Parathyroid adenoma (tissue), 2 donors: ENCODE data around the gene ARHGAP23.
A peak's percentile ranks its signal among the peaks of the same experiment; 100 is the strongest.

ENCODE experiments used
- H2AFZ ChIP-seq: fragments of 300-600 bp; sonication (generic); one replicate; pipeline ENCODE4 v1.7.0; 2017; ENCODE audit warnings: antibody characterized with exemption, mild to moderate bottlenecking
- H3K27ac ChIP-seq: fragments of 300-600 bp; sonication (generic); one replicate; pipeline ENCODE4 v1.7.0; 2017
- H3K27me3 ChIP-seq: fragments of 300-600 bp; sonication (generic); one replicate; pipeline ENCODE4 v1.7.0; 2017; ENCODE audit warnings: low read length; ENCODE audit not compliant: control insufficient read depth, insufficient read depth
- H3K36me3 ChIP-seq: fragments of 300-600 bp; sonication (generic); one replicate; pipeline ENCODE4 v1.7.0; 2017; ENCODE audit warnings: low read length; ENCODE audit not compliant: control insufficient read depth, insufficient read depth
- H3K4me1 ChIP-seq: fragments of 300-600 bp; sonication (generic); one replicate; pipeline ENCODE4 v1.7.0; 2017; ENCODE audit warnings: control low read depth
- H3K4me2 ChIP-seq: fragments of 300-600 bp; sonication (generic); one replicate; pipeline ENCODE4 v1.7.0; 2017; ENCODE audit warnings: low read length
- H3K4me3 ChIP-seq: fragments of 300-600 bp; sonication (generic); one replicate; pipeline ENCODE4 v1.7.0; 2017; ENCODE audit warnings: low read depth, low read length
- H3K79me2 ChIP-seq: fragments of 300-600 bp; sonication (generic); one replicate; pipeline ENCODE4 v1.7.0; 2017; ENCODE audit warnings: control low read depth
- H3K9ac ChIP-seq: fragments of 300-600 bp; sonication (generic); one replicate; pipeline ENCODE4 v1.7.0; 2017; ENCODE audit warnings: mild to moderate bottlenecking
- H3K9me3 ChIP-seq: fragments of 300-600 bp; sonication (generic); one replicate; pipeline ENCODE4 v1.7.0; 2017; ENCODE audit warnings: low read length; ENCODE audit not compliant: control insufficient read depth
- TF ChIP-seq, protein P1 (sequence below): fragments of 300-600 bp; sonication (generic); IDR thresholded peaks from one replicate; pipeline ENCODE4 v1.7.0; 2017; ENCODE audit warnings: antibody characterized with exemption, mild to moderate bottlenecking
- donor health status: primary hyperparathyroidism.

The ARHGAP23 gene

DNA sequence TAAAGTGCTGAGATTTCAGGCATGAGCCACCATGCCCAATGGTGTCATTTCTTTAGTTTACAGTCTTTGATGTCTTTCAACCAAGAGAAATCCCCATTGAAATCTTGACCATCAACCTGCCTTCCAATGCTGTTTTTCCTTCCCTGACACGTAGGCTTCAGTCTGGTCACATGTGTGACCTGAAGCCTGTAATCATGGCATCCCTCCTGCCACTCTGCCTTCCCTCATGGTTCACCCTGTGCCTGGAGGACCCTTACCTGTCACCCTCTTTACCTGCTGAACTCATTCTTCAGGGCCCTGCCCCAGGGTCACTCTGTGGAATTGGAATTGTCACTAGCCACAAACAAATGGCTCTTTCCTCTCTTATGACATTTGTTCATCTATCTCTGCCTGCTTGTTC, 18.1 kb upstream of the ARHGAP23 start:
- Histone ChIP-seq H3K79me2 (no peaks in the 10 kb centered on the region), H3K4me3 (no peak overlapping the region), H2AFZ (no peak overlapping the region), H3K4me2 (no peak overlapping the region), H3K27ac (no peak overlapping the region), H3K4me1 (peaks cover 5% of the 10 kb centered on the region), H3K9me3 (no peaks in the 10 kb centered on the region), H3K36me3 (no peaks in the 10 kb centered on the region), H3K9ac (no peak overlapping the region), H3K27me3 (no peaks in the 10 kb centered on the region)
- TF ChIP-seq, protein P1, sequence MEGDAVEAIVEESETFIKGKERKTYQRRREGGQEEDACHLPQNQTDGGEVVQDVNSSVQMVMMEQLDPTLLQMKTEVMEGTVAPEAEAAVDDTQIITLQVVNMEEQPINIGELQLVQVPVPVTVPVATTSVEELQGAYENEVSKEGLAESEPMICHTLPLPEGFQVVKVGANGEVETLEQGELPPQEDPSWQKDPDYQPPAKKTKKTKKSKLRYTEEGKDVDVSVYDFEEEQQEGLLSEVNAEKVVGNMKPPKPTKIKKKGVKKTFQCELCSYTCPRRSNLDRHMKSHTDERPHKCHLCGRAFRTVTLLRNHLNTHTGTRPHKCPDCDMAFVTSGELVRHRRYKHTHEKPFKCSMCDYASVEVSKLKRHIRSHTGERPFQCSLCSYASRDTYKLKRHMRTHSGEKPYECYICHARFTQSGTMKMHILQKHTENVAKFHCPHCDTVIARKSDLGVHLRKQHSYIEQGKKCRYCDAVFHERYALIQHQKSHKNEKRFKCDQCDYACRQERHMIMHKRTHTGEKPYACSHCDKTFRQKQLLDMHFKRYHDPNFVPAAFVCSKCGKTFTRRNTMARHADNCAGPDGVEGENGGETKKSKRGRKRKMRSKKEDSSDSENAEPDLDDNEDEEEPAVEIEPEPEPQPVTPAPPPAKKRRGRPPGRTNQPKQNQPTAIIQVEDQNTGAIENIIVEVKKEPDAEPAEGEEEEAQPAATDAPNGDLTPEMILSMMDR = no peak

DNA sequence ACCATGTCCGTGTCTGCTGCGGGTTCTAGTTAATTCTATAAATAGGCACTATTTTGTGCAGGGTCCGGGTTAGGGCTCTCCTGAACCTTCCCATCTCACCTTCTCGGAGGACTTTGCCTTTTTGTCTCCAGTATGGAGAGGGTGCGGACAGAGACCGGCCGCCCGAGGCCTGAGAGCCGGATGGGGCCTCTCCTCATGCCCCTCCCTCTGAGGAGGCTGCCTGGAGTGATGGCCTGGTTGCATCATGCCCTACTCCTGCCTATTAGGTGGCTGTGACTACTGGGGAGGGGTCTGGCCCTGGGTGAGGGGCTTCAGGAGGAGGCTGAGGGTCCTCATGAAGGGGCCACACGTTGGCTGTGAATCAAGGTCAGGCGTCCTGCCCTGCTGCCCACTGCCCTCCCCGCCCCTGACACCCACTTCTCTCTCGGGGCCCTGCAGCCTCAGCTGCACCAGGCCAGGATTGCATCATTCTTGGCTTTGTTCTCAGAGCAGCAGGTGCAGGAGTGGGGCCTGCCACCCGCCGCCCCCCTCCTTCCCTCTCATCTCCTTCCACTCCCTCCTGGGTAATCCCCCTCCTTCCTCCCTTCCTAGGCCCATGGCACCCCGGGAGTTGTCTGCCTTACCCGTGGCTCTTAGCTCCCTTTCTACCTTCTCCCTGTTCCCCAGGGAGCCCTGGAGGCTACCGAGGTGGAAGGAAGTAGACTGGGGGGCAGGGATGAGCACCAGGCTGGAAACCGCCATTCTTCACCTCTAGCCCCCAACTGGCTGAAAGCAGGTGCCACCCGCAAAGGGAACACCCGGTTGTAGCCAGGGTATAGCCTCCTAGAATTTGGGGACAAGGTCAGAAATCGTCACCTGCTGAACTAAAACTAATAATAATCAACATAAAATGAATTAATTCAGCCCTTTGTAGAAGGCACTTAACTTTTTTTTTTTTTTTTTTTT, 12.7 kb upstream of the ARHGAP23 start:
- Histone ChIP-seq H3K4me1 (peaks cover 39% of the 10 kb centered on the region), H3K79me2 (peaks cover 2% of the 10 kb centered on the region), H3K36me3 (no peaks in the 10 kb centered on the region), H3K27me3 (peaks cover 4% of the 10 kb centered on the region), H3K4me2 (no peak overlapping the region), H3K9ac (peak overlapping the region; percentile 20), H3K4me3 (no peak overlapping the region), H3K27ac (peak overlapping the region; percentile 96), H3K9me3 (no peaks in the 10 kb centered on the region), H2AFZ (peak overlapping the region; percentile 98)
- TF ChIP-seq, protein P1 = no peak

DNA sequence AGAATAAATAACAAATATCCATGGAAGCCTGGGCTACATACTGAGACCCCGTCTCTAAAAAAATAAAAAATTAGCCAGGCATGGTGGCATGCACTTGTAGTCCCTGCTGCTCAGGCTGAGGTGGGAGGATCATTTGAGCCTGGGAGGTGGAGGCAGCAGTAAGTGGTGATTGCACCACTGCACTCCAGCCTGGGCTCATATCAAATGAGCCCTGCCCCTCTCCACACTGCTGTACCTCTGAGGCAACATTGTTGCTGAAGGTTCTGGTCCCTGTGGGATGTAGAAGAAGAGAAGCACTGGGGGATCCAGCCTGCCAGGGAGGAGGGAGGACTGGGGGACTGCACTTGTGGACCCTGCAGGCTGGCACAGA, 11.4 kb upstream of the ARHGAP23 start:
- TF ChIP-seq, protein P1 = no peak
- H2AFZ ChIP-seq = peak overlapping the region; percentile 86
- H3K27me3 ChIP-seq = peaks cover 4% of the 10 kb centered on the region
- peak overlapping the region; percentile 96 for H3K27ac ChIP-seq
- H3K9me3 ChIP-seq = no peaks in the 10 kb centered on the region
- H3K4me1 ChIP-seq = peaks cover 39% of the 10 kb centered on the region
- H3K79me2 ChIP-seq = peaks cover 2% of the 10 kb centered on the region
- no peak overlapping the region for H3K9ac ChIP-seq
- no peaks in the 10 kb centered on the region for H3K36me3 ChIP-seq
- no peak overlapping the region for H3K4me2 ChIP-seq
- H3K4me3 ChIP-seq = no peak overlapping the region

DNA sequence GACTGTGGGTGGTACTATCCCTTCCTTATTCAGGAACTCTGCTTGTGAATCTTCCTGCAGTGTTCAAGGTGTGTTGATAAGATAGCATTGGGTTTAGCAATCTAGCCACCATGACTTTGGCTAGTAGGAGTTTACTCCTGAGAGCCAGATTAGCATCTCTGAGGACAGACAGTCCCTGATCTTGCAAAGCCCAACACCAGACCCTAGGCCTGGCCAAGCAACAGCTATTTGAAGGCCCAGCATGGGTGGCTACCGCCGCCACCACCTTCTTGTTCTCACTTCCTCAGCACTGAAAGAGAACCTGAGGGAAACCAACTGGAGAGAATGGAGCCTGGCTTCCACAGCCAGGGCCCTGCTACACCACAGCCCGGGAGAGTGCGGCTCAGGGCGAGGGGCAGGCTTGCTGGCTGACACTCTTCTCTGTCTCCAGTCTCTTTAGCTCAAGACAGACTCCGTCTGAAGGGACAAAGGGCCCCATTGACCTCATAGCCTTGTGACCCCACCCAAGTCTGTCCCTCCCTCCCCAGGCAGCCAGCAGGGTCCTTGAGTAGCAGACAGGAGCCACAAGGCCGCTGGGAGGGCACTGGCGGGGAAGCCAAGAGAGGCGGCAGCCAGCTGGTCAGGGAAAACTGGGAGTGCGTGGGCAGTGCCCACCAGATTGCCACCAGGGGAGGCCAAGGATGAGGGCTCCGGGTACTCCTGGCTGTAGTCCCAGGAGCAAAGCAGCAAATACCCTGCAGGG, 10.9 kb upstream of the ARHGAP23 start:
- Histone ChIP-seq H3K36me3 (no peaks in the 10 kb centered on the region), H3K4me2 (no peak overlapping the region), H2AFZ (peak overlapping the region; percentile 86), H3K27me3 (peaks cover 4% of the 10 kb centered on the region), H3K4me1 (peaks cover 39% of the 10 kb centered on the region), H3K9ac (no peak overlapping the region), H3K27ac (peak overlapping the region; percentile 96), H3K79me2 (peaks cover 2% of the 10 kb centered on the region), H3K9me3 (no peaks in the 10 kb centered on the region), H3K4me3 (no peak overlapping the region)
- TF ChIP-seq, protein P1 = no peak
